Gastroesophageal sphincter (tissue), 3 donors: ENCODE measurements around the gene NEDD1.

Source experiments
- CTCF ChIP-seq, 4 experiments: fragments of 200-600 bp in 2 of 4; fragments of 450-650 bp in 2 of 4; sonication (generic) in 1 of 4; IDR thresholded peaks; one replicate each; pipeline ENCODE4 v1.5.1; 2017 to 2019; ENCODE audit warnings: antibody characterized with exemption in 4 of 4, mild to moderate bottlenecking in 2 of 4, moderate library complexity in 2 of 4
- EP300 ChIP-seq: sonication (generic); formaldehyde crosslinking; IDR thresholded peaks from one replicate; pipeline ENCODE4 v1.6.1; 2017; ENCODE audit warnings: antibody characterized with exemption, mild to moderate bottlenecking
- POLR2A ChIP-seq, 2 donors: fragments of 450-650 bp; IDR thresholded peaks; one replicate each; pipeline ENCODE4 v1.6.1; 2017; ENCODE audit warnings: antibody characterized with exemption in 2 of 2, mild to moderate bottlenecking in 2 of 2, moderate library complexity in 1 of 2
- POLR2AphosphoS5 ChIP-seq: sonication (generic); formaldehyde crosslinking; IDR thresholded peaks from one replicate; pipeline ENCODE4 v1.6.1; 2017; ENCODE audit warnings: antibody characterized with exemption

- TF ChIP-seq POLR2A (IDR thresholded peaks at IDR 0.05), result no peak
- no peak for TF ChIP-seq CTCF (IDR thresholded peaks at IDR 0.05)
- no peak for TF ChIP-seq EP300
- TF ChIP-seq POLR2AphosphoS5, result no peak
Observed at GRCh38 chr12:96872961-96873360, 34.1 kb upstream of the NEDD1 start.
